GM12874 (cell line): ENCODE results near the gene ALDH3A1.

ENCODE experiments used
- TF ChIP-seq, protein P1 (sequence below): IDR thresholded peaks from 2 replicates; pipeline ENCODE4 v1.5.1; 2011; ENCODE audit warnings: low read depth, mild to moderate bottlenecking, control low read depth, low read length, moderate library complexity; ENCODE audit not compliant: insufficient read depth

The ALDH3A1 gene

DNA sequence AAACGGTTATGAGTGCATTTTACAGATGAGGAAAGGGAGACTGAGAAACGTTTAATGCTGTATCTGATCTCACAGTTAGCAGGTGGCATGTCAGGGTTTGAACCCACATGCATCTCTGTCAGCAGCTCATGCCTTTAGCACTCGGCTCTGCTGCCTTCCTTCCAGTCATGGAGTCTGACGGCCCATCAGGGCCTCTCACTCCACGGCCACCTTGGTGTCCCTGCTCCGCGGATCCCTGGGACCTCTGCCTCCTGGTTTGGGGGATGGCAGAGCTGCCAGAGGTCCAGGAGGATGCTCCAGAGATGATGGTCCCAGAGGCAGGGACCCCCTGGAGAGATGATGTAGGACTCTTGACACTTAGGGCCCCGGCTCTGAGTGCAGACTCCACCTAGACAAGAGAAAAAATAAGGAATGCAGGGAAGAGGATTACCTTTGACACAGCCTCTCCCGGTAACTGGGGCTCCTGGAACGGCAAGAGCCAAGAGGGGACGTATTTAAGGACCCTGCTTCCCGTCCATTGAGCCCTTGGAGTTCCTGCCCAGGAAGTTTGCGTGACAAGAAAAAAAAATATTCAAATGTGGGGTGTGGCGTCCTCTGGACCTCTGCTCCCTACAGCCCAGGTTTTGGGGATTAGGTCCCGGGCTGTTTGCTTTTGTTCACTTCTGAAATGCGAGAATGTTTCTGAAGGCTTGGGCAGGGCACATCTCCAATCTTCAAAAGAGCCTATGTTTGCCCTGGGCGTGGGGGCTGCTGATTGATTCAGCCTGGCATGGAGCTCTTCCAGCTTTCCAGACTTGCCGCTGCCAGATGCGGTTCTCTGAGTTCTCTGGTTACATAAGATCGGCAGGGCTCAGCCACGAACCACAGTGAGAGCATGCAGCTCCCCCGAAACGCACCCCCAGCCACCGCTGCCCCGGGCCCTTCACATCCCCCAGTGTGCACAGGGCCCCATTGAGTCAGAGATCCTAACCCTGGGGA, at the start of gene ALDH3A1:
TSS of gene ALDH3A1 (minus strand) at position 470 of the 978 bp plus-strand sequence. CDS start 3,169 bp downstream, outside the sequence.
- TF ChIP-seq, protein P1, sequence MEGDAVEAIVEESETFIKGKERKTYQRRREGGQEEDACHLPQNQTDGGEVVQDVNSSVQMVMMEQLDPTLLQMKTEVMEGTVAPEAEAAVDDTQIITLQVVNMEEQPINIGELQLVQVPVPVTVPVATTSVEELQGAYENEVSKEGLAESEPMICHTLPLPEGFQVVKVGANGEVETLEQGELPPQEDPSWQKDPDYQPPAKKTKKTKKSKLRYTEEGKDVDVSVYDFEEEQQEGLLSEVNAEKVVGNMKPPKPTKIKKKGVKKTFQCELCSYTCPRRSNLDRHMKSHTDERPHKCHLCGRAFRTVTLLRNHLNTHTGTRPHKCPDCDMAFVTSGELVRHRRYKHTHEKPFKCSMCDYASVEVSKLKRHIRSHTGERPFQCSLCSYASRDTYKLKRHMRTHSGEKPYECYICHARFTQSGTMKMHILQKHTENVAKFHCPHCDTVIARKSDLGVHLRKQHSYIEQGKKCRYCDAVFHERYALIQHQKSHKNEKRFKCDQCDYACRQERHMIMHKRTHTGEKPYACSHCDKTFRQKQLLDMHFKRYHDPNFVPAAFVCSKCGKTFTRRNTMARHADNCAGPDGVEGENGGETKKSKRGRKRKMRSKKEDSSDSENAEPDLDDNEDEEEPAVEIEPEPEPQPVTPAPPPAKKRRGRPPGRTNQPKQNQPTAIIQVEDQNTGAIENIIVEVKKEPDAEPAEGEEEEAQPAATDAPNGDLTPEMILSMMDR: no peak

- TF ChIP-seq, protein P1: no peak
Observed at GRCh38 chr17:19796457-19796856, 48.4 kb upstream of the ALDH3A1 start.

DNA sequence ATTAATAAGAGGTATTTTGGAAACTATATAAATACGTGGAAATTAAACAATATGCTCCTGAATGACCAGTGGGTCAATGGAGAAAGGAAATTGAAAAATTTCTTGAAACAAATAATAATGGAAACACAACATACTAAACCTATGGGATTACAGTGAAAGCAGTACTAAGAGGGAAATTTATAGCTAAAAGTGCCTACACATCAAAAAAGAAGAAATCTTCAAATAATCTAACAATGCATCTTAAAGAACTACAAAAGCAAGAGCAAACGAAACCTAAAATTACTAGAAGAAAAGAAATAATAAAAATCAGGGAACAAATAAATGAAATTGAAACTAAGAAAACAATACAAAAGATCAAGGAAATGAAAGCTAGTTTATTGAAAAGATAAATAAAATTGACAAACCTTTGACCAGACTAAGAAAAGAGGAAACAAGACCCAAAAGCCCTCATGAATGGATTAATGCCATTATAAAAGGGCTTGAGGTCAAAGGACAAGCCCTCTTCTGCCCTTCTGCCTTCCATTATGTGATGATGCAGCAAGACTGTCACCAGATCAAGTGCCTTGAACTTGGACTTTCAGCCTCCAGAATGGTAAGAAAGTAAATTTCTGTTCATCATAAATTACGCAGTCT, 43.9 kb upstream of the ALDH3A1 start:
- TF ChIP-seq, protein P1: no peak

DNA sequence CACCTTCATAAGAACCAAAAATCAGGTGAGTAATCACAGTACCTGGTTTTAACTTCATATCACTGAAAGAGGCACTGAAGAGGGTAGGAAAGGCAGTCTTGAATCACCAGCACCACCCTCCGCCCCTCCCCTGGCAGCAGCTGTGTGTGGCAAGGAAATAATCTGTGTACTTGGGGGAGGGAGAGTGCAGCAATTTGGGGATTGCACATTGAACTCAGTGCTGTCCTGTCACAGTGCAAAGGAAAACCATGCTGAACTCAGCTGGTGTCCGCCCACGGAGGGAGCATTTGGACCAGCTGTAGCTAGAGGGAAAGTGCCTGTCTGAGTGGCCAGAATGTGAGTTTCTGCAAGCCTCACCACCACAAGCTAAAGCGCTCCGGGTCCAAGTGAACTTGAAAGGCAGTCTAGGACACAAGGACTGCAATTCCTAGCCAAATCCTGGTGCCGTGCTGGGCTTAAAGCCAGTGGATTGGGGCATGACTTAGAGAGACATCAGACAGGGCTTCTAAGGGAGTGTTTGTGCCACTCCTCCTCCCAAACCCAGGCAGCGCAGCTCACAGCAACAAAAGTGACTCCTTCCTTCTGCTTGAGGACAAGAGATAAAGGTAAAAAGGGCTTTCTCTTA, 39.7 kb upstream of the ALDH3A1 start:
- TF ChIP-seq, protein P1: no peak

GRCh38 chr17:19785854-19786253, 37.8 kb upstream of the ALDH3A1 start:
- TF ChIP-seq, protein P1: no peak

GRCh38 chr17:19781488-19782458, 33.7 kb upstream of the ALDH3A1 start:
- TF ChIP-seq, protein P1: no peak
